Ishikawa (cell line): ENCODE measurements around the gene COX19.

Experiments
- CEBPB ChIP-seq: IDR thresholded peaks from 2 replicates; pipeline ENCODE4 v1.6.1; 2012
- CREB1 ChIP-seq: IDR thresholded peaks from 2 replicates; pipeline ENCODE4 v1.6.1; 2012; ENCODE audit warnings: low read depth
- EGR1 ChIP-seq: IDR thresholded peaks from 2 replicates; pipeline ENCODE4 v1.6.1; 2012
- EP300 ChIP-seq: IDR thresholded peaks from 2 replicates; pipeline ENCODE4 v1.6.1; 2012; ENCODE audit warnings: borderline replicate concordance
- FOXM1 ChIP-seq: IDR thresholded peaks from 2 replicates; pipeline ENCODE4 v1.6.1; 2012; ENCODE audit warnings: low read depth, borderline replicate concordance
- MAX ChIP-seq: IDR thresholded peaks from 2 replicates; pipeline ENCODE4 v1.6.1; 2012
- NFIC ChIP-seq: IDR thresholded peaks from 2 replicates; pipeline ENCODE4 v1.6.1; 2012
- RAD21 ChIP-seq: IDR thresholded peaks from 2 replicates; pipeline ENCODE4 v1.6.1; 2012; ENCODE audit warnings: low read depth
- TAF1 ChIP-seq: IDR thresholded peaks from 2 replicates; pipeline ENCODE4 v1.6.1; 2012; ENCODE audit warnings: low read depth, mild to moderate bottlenecking
- TCF12 ChIP-seq: IDR thresholded peaks from 2 replicates; pipeline ENCODE4 v1.6.1; 2012; ENCODE audit warnings: low read depth
- TEAD4 ChIP-seq: IDR thresholded peaks from 2 replicates; pipeline ENCODE4 v1.6.1; 2012
- YY1 ChIP-seq: IDR thresholded peaks from 2 replicates; pipeline ENCODE4 v1.6.1; 2012; ENCODE audit warnings: low read depth
- ZBTB7A ChIP-seq: IDR thresholded peaks from 2 replicates; pipeline ENCODE4 v1.6.1; 2012; ENCODE audit warnings: low read depth
- TF ChIP-seq, protein P1 (sequence below): IDR thresholded peaks from 2 replicates; pipeline ENCODE4 v1.6.1; 2012; ENCODE audit warnings: low read depth, mild to moderate bottlenecking
- TF ChIP-seq, protein P2 (sequence below): IDR thresholded peaks from 2 replicates; pipeline ENCODE4 v1.6.1; 2012

COX19 gene

DNA sequence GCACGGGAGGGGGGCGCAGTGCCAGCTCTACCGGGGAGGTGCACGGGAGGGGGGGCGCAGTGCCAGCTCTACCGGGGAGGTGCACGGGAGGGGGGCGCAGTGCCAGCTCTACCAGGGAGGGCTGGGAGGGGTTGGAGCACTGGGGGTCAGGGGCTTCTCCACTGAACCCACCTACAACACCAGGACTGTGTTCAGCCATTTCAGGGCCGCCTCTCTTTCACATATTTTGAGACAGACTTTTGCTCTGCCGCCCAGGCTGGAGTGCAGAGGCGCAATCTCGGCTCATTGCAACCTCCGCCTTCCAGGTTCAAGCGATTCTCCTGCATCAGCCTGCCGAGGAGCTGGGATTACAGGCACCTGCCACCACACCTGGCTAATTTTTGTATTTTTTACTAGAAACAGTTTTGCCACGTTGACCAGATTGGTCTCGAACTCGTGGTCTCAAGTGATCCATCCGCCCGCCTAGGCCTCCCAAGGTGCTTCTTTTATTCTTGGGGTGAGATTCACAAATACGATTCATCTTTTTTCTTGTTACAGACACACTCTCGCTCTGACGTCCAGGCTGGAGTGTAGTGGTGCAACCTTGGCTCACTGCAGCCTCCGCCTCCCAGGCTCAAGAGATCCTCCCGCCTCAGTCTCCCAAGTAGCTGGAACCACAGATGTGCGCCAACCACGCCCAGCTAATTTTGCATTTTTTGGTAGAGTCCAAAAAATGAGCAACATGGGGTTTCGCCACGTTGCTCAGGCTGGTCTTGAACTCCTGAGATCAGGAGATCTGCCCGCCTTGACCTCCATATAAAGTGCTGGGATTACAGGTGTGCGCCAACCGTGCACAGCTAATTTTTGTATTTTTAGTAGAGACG is 57.9 kb downstream of the COX19 start:
- TF ChIP-seq CEBPB (no peak), TAF1 (no peak), TEAD4 (no peak), TCF12 (no peak), MAX (no peak), EGR1 (no peak)
- TF ChIP-seq, protein P1, sequence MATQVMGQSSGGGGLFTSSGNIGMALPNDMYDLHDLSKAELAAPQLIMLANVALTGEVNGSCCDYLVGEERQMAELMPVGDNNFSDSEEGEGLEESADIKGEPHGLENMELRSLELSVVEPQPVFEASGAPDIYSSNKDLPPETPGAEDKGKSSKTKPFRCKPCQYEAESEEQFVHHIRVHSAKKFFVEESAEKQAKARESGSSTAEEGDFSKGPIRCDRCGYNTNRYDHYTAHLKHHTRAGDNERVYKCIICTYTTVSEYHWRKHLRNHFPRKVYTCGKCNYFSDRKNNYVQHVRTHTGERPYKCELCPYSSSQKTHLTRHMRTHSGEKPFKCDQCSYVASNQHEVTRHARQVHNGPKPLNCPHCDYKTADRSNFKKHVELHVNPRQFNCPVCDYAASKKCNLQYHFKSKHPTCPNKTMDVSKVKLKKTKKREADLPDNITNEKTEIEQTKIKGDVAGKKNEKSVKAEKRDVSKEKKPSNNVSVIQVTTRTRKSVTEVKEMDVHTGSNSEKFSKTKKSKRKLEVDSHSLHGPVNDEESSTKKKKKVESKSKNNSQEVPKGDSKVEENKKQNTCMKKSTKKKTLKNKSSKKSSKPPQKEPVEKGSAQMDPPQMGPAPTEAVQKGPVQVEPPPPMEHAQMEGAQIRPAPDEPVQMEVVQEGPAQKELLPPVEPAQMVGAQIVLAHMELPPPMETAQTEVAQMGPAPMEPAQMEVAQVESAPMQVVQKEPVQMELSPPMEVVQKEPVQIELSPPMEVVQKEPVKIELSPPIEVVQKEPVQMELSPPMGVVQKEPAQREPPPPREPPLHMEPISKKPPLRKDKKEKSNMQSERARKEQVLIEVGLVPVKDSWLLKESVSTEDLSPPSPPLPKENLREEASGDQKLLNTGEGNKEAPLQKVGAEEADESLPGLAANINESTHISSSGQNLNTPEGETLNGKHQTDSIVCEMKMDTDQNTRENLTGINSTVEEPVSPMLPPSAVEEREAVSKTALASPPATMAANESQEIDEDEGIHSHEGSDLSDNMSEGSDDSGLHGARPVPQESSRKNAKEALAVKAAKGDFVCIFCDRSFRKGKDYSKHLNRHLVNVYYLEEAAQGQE, result no peak
- TF ChIP-seq, protein P2, sequence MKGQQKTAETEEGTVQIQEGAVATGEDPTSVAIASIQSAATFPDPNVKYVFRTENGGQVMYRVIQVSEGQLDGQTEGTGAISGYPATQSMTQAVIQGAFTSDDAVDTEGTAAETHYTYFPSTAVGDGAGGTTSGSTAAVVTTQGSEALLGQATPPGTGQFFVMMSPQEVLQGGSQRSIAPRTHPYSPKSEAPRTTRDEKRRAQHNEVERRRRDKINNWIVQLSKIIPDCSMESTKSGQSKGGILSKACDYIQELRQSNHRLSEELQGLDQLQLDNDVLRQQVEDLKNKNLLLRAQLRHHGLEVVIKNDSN, result no peak

DNA sequence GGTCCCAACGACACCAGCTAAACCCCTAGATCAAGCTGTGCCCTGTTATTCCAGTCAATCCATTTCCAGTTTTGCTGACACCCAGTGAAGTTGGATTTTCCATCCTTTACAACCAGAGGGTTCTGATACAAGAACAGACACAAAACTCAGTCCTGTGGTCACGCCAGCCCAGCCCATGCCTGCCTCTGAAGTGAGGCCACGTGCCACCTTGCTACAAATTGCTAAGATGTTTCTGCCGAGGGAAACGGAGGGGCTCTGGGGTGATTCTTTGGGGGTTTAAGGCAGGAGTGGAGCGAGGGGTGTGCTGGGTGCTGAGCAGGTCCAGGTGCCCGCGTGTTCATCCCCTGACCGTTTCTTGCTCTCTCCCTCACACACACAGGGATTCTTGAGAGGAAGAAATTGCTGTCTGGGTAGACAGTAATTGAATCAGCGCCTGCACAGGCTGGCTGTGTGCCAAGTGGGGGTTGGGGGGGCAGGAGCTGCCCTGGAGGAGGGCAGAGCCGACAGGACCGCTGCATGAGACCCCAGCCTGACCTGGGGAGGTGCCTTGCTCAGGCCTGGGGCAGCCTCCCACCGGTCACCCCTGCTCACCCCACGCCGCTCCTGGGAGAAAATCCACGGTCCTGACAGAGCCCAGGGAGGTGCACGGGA is 58.9 kb downstream of the COX19 start:
- TF ChIP-seq MAX, result peak; percentile 62
- no peak for TF ChIP-seq TAF1
- TF ChIP-seq CEBPB, result no peak
- TF ChIP-seq, protein P1, result no peak
- TF ChIP-seq, protein P2, result no peak
- no peak for TF ChIP-seq YY1
- peak; percentile 96 for TF ChIP-seq NFIC
- TF ChIP-seq TEAD4, result no peak
- peak; percentile 24; the same call in 1 of the 2 replicates for TF ChIP-seq TCF12
- TF ChIP-seq FOXM1, result no peak
- no peak for TF ChIP-seq EGR1
- no peak for TF ChIP-seq EP300
- TF ChIP-seq RAD21, result no peak
- peak; percentile 47; the same call in 1 of the 2 replicates for TF ChIP-seq ZBTB7A
- TF ChIP-seq CREB1, result no peak
